Psoas muscle (tissue), 8 donors: Measurements from ENCODE around the gene SRPRB. TPM values are rescaled to one million over a fixed set of nuclear protein-coding genes. Genes with fewer than 3 reads are reported as not detected.

Experiments
- ATAC-seq, 4 donors: fragments of 200-7000 bp; cut with Tn5 transposase; one replicate each; pipeline ENCODE4 v1.9.1; 2020; ENCODE audit warnings: moderate library complexity in 3 of 4, mild to moderate bottlenecking in 2 of 4
- DNase-seq, 2 donors: peaks; one replicate each; pipeline ENCODE4 v3.0.0-alpha.2; 2020
- H3K27ac ChIP-seq: fragments of 200-600 bp; one replicate; pipeline ENCODE4 v1.8.0; 2022
- H3K27me3 ChIP-seq, 3 donors: fragments of 200-600 bp in 1 of 3; one replicate each; pipeline versions ENCODE4 v1.6.1 to v1.8.0; 2013 to 2022; ENCODE audit warnings: low read length in 2 of 3, mild to moderate bottlenecking in 2 of 3, moderate library complexity in 1 of 3; ENCODE audit not compliant: insufficient read depth in 3 of 3
- H3K36me3 ChIP-seq, 2 donors: fragments of 200-600 bp in 1 of 2; one replicate each; pipeline versions ENCODE4 v1.6.1 to v1.8.0; 2013 to 2022; ENCODE audit warnings: low read depth in 1 of 2, mild to moderate bottlenecking in 1 of 2, moderate library complexity in 1 of 2; ENCODE audit not compliant: insufficient read depth in 1 of 2
- H3K4me1 ChIP-seq: fragments of 200-600 bp; one replicate; pipeline ENCODE4 v1.8.0; 2022
- H3K4me3 ChIP-seq: fragments of 200-600 bp; one replicate; pipeline ENCODE4 v1.8.0; 2022; ENCODE audit warnings: mild to moderate bottlenecking
- H3K9me3 ChIP-seq: fragments of 200-600 bp; one replicate; pipeline ENCODE4 v1.8.0; 2022
- WGBS, 3 donors: extraction: QIAGEN DNeasy Blood & Tissue Kit; methylation state at CpG; one replicate each; pipeline versions ENCODE4 v1.1.6 to v1.1.7; 2013; 5-methylcytosine and 5-hydroxymethylcytosine counted together
- intact Hi-C, 2 donors: fragments of 100-400 bp; cut with DNase I; formaldehyde crosslinking; loops; one replicate each; pipeline versions ENCODE4 v1.11.0 to v1.14.2; 2022
- polyA plus RNA-seq, 3 donors: library from polyadenylated mRNA; stranded (reverse); fragments of 200-250 nt; gene quantifications; one replicate each; pipeline ENCODE4 v1.2.3, GENCODE V29; 2013
- total RNA-seq, 4 donors: library from RNA; stranded (reverse); fragmentation: NEBNext Ultra II Directional in 2 of 4; extraction: Animal tissue kit (Norgen Biotek cat#: 25700) in 2 of 4; gene quantifications; one replicate each; pipeline versions ENCODE4 v1.2.1 to v1.2.4, GENCODE V29; 2021 to 2023
- TF ChIP-seq, protein P1 (sequence below): fragments of 200-600 bp; IDR thresholded peaks from one replicate; pipeline ENCODE4 v1.8.0; 2022; ENCODE audit warnings: antibody characterized with exemption
- donor health status: healthy with polysubstance abuse.
- donor health status: DM: no; HTN: no; CAD: no; lungs with moderate emphysema.
- donor health status: Bipolar disorder and iron deficiency.
- donor health status: healthy.
- donor health status: DM: yes; HTN: yes; CAD: no.
- donor health status: DM: no; HTN: no; CAD: no.
- donor health status: DM: no; HTN: no; CAD: no.
- donor health status: DM: yes; HTN: yes; CAD: no.

SRPRB gene
- total and polyA plus RNA-seq, 7 donors = 28.0 to 70.4 (median 45.0) TPM

DNA sequence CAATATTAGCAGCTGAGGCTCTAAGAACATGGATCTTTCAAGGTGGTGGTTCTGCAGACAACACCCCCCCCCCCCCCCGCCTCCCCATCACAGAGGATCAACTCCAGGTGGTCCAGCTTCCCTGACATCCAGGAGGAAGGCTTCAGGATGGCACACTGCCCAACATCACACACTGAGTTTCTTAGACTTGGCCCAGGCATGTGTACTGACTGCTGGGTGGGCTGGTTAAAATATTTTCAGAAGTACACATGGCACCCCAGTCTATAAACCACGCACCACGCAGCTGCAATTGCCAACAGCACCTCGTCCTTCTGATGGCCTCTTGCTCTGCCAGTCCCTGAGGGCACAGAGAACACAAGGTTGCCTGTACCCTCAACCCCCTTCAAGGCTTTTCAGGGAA, 22.1 kb downstream of the SRPRB start:
- ATAC-seq (no peak), DNase-seq (no peak)
- no peak overlapping the region for H3K4me3 ChIP-seq
- H3K9me3 ChIP-seq = no peaks in the 10 kb centered on the region
- no peaks in the 10 kb centered on the region for H3K27me3 ChIP-seq
- WGBS, 3 donors = 67 to 81% (median 79%) methylated on average over 4 of the region's 4 CpGs
- no peak overlapping the region for H3K27ac ChIP-seq
- TF ChIP-seq, protein P1, sequence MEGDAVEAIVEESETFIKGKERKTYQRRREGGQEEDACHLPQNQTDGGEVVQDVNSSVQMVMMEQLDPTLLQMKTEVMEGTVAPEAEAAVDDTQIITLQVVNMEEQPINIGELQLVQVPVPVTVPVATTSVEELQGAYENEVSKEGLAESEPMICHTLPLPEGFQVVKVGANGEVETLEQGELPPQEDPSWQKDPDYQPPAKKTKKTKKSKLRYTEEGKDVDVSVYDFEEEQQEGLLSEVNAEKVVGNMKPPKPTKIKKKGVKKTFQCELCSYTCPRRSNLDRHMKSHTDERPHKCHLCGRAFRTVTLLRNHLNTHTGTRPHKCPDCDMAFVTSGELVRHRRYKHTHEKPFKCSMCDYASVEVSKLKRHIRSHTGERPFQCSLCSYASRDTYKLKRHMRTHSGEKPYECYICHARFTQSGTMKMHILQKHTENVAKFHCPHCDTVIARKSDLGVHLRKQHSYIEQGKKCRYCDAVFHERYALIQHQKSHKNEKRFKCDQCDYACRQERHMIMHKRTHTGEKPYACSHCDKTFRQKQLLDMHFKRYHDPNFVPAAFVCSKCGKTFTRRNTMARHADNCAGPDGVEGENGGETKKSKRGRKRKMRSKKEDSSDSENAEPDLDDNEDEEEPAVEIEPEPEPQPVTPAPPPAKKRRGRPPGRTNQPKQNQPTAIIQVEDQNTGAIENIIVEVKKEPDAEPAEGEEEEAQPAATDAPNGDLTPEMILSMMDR = no peak
- H3K4me1 ChIP-seq = no peaks in the 10 kb centered on the region
- peaks cover 0 to 38% of the 10 kb centered on the region in 2 donors for H3K36me3 ChIP-seq
- intact Hi-C loops = no loop called here

DNA sequence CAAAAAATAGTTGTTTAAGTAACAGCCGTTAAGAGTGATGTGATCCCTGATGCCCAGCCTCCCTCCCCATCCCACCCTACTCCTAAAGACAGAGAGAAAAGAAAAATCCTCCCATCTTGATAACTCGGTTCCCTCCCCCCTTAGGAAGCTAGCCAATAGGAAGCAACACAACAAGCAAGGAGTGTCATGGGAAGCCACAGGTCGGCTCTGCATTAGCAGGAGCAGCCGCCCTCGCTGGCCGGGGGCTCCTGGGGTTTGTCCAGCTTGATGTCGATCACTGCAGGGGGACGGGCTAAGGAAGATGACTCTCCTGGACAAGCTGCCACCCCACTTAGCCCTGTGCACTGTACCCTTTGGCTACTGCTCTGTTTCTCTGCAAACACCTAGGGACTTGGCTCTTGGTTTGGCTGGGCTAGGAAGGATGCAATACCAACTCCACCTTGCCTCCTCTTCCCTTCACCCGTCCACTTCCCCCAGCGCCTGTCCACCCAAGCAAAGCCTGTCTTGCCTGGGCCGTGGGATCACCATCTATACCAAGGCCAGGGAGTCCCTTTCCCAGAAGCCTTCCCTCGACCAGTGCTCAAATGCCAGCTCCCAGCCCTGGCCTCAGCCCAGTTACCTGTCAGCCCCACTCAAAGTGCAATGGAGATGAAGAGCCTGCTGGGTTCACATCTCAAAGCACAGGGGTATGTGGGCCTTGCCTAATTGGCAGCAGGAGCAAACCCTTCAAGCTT, 23.1 kb downstream of the SRPRB start:
- H3K27ac ChIP-seq = no peak overlapping the region
- peaks cover 0 to 29% of the 10 kb centered on the region in 2 donors for H3K36me3 ChIP-seq
- H3K4me3 ChIP-seq = no peak overlapping the region
- WGBS, 3 donors = 66 to 78% (median 77%) methylated on average over 12 of the region's 12 CpGs
- DNase-seq (no peak), ATAC-seq (no peak)
- H3K27me3 ChIP-seq = no peaks in the 10 kb centered on the region
- TF ChIP-seq, protein P1 = no peak
- no peaks in the 10 kb centered on the region for H3K4me1 ChIP-seq
- H3K9me3 ChIP-seq = no peaks in the 10 kb centered on the region
- intact Hi-C loops = no loop called here

DNA sequence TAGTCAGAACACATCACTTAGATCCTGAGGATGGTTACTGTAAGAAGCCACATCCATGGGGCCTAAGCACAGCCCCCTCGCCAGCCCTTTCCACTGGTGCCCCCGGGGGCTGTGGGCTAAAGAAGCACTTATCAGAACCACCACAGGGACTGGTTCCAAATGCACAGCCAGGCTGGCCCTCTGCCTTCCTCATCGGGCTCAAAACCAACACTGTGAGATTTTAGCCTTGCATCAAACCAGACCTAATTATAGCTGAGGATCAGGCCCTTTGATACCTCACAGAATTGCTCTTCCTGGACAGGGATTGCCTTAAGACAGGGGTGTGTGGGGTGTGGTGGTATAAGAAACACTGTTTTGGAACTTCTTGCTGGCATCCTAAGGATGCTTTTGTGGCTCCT, 23.7 kb downstream of the SRPRB start:
- no peak overlapping the region for H3K27ac ChIP-seq
- DNase-seq (no peak), ATAC-seq (no peak)
- no peaks in the 10 kb centered on the region for H3K9me3 ChIP-seq
- no peak overlapping the region for H3K4me3 ChIP-seq
- TF ChIP-seq, protein P1 = no peak
- no peaks in the 10 kb centered on the region for H3K27me3 ChIP-seq
- intact Hi-C loops = no loop called here
- no peaks in the 10 kb centered on the region for H3K4me1 ChIP-seq
- WGBS, 3 donors = 55 to 72% (median 69%) methylated on average over 3 of the region's 3 CpGs
- peaks cover 0 to 23% of the 10 kb centered on the region in 2 donors for H3K36me3 ChIP-seq

DNA sequence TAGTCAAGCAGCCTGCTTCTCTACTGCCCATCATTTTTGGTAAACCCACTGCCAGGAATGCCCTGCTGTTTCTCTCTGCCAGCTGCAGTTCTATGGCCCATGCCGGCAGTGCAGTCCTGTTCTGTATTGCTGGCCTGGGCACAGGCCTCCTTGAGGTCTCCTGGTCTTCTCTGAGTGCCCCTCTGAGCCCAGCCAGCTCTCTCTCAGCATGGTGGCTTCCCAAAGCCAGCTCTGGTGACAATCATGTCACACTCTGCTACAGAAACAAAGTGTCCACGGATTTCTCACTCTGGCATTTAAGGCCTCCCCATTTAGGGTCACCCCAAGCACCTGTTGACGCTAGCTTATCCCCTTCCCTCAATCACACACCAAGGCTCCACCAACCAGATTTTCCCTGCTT, 24.5 kb downstream of the SRPRB start:
- Histone ChIP-seq H3K4me3 (no peak overlapping the region), H3K4me1 (no peaks in the 10 kb centered on the region), H3K9me3 (no peaks in the 10 kb centered on the region), H3K27ac (no peak overlapping the region), H3K36me3 (peaks cover 0 to 16% of the 10 kb centered on the region in 2 donors), H3K27me3 (no peaks in the 10 kb centered on the region)
- TF ChIP-seq, protein P1 = no peak
- WGBS, 3 donors = 79 to 84% (median 82%) methylated on average over 3 of the region's 3 CpGs
- no peak for DNase-seq
- intact Hi-C loops = no loop called here
- no peak for ATAC-seq
